Spleen (tissue), 7 donors: ENCODE results near the gene FGR.

ENCODE experiments used
- POLR2AphosphoS5 ChIP-seq, 3 donors: sonication (generic); formaldehyde crosslinking; IDR thresholded peaks; one replicate each; pipeline ENCODE4 v1.5.1; 2017; ENCODE audit warnings: antibody characterized with exemption in 3 of 3
- TF ChIP-seq, protein P1 (sequence below), 11 experiments: fragments of 200-600 bp in 7 of 11; fragments of 450-650 bp in 4 of 11; sonication (generic) in 4 of 11; IDR thresholded peaks in 8 of 11; conservative IDR thresholded peaks in 3 of 11; 1 replicate in 7 of 11; 2 replicates in 4 of 11; pipeline versions ENCODE4 v1.4.0 to v1.8.0; 2016 to 2021; ENCODE audit warnings: antibody characterized with exemption in 11 of 11, inconsistent platforms in 4 of 11, mild to moderate bottlenecking in 1 of 11
- donor health status: DM: no; HTN: no; CAD: no; lungs with moderate emphysema.
- donor health status: DM: no; HTN: no; CAD: no.
- donor health status: DM: no; HTN: no; CAD: no.

GRCh38 chr1:27655151-27655937 is 20.4 kb upstream of the FGR start:
- TF ChIP-seq, protein P1, sequence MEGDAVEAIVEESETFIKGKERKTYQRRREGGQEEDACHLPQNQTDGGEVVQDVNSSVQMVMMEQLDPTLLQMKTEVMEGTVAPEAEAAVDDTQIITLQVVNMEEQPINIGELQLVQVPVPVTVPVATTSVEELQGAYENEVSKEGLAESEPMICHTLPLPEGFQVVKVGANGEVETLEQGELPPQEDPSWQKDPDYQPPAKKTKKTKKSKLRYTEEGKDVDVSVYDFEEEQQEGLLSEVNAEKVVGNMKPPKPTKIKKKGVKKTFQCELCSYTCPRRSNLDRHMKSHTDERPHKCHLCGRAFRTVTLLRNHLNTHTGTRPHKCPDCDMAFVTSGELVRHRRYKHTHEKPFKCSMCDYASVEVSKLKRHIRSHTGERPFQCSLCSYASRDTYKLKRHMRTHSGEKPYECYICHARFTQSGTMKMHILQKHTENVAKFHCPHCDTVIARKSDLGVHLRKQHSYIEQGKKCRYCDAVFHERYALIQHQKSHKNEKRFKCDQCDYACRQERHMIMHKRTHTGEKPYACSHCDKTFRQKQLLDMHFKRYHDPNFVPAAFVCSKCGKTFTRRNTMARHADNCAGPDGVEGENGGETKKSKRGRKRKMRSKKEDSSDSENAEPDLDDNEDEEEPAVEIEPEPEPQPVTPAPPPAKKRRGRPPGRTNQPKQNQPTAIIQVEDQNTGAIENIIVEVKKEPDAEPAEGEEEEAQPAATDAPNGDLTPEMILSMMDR (IDR thresholded peaks at IDR 0.05 in 8 of 11, conservative IDR thresholded peaks at IDR 0.05 in 3 of 11) = no peak
- TF ChIP-seq POLR2AphosphoS5 (IDR thresholded peaks at IDR 0.05) = no peak
